Pulmonary artery endothelial cell (primary cell): ENCODE measurements around the gene ZC3H4. TPM values are rescaled to one million over a fixed set of nuclear protein-coding genes. Genes with fewer than 3 reads are reported as not detected.

Source experiments
- DNase-seq: peaks from one replicate; pipeline ENCODE4 v3.0.0-alpha.2; 2011; ENCODE audit warnings: low read depth, low spot score
- total RNA-seq: library from RNA; depleted of rRNA; stranded (reverse); fragments of >200 nt; gene quantifications from 2 replicates; pipeline ENCODE4 v1.2.3, GENCODE V29; 2014

ZC3H4 gene
- total RNA-seq, 1 donor from 2014 or later: 12.7 TPM

DNA sequence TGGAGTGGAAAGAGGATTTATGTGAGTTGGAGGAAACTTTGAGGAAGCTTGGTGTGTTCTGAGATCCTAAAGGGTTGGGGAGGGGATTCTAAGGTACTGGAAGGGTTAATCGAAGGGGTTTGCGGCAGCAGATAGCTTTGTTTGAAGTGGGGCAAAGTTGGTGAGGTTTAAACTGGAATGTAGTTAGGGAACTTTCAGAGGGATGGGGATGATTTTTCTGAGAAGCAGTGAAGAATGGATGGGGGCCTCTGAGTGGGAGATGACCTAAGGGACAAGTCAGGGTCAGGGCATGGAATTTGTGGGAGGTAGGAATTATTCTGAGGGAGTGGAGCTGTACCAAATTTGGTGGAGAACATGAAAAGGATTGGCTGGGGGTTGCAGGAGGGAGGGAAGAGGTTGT, 21.0 kb upstream of the ZC3H4 start:
- DNase-seq: no peak

DNA sequence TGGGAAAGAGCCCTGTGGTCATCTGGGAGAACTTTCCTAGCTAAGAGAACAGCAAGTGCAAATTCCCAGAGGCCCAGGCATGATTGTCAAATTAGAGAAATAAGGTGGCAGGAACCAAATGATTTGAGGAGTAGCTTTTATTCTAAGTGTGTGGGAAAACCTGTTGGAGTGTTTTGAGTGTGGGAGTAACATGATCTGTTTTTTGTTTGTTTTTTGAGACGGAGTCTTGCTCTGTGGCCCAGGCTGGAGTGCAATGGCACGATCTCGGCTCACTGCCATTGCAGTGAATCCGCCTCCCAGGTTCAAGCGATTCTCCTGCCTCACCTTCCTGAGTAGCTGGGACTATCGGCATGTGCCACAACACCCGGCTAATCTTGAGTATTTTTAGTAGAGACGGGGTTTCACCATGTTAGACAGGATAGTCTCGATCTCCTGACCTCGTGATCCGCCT, 19.5 kb upstream of the ZC3H4 start:
- DNase-seq: no peak

GRCh38 chr19:47132194-47132852, 18.7 kb upstream of the ZC3H4 start:
- DNase-seq: no peak

DNA sequence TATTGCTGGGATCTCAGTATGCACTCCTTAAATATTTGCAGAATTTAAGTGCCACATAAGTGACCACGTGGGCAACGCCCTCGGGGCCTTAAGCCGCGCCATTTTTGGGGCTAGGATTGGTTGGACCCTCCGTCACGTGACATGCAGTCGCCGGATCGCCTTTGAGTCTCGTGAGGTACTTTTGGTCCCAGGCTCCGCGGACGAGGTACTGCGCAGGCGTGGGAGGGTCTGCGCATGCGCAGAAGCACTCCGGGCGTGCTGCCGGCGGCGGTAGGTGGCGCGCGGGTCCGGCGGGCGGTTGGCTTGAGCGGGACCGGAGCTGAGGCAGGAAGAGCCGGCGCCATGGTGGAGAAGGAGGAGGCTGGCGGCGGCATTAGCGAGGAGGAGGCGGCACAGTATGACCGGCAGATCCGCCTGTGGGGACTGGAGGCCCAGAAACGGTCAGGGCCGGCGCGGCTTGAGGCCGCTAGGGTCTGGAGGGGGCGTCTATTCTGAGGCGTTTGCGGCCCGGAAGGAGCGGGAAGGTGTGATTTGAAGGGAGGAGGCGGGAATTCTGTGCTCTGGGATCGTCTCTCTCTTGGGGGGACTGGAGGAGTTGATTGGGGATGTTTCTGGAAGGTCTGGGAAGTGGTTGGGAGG, 17.1 kb upstream of the ZC3H4 start, which contains the start of gene SAE1:
Gene SAE1, plus strand, starts transcription at position 247 of the 639 bp plus-strand sequence. Its CDS starts 96 bp downstream, at position 343.
- DNase-seq: peak; percentile 94

DNA sequence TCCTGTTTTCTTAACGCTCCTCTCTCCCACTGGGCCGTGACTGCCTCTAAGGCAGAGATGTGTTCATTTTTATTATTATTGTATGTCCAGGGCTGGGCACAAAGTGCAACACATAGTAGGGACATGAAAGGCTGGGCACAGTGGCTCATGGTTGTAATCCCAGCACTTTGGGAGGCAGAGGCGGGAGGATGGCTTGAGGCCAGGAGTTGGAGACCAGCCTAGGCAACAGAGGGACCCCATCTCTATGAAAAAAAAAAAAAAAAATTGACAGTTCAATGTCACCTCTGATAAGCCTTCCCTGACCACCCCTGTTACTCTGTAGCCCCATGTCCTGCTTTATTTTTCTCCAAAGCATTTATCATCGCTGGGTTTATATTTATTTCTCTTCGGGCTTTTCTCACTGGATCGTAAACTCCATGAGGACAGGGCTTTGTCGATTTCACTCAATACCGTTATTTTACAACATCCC, 16.6 kb upstream of the ZC3H4 start:
- DNase-seq: no peak

- DNase-seq: no peak
Observed at GRCh38 chr19:47129579-47129978, 16.0 kb upstream of the ZC3H4 start.

- no peak for DNase-seq
Observed at GRCh38 chr19:47125669-47125938, 12.0 kb upstream of the ZC3H4 start.

DNA sequence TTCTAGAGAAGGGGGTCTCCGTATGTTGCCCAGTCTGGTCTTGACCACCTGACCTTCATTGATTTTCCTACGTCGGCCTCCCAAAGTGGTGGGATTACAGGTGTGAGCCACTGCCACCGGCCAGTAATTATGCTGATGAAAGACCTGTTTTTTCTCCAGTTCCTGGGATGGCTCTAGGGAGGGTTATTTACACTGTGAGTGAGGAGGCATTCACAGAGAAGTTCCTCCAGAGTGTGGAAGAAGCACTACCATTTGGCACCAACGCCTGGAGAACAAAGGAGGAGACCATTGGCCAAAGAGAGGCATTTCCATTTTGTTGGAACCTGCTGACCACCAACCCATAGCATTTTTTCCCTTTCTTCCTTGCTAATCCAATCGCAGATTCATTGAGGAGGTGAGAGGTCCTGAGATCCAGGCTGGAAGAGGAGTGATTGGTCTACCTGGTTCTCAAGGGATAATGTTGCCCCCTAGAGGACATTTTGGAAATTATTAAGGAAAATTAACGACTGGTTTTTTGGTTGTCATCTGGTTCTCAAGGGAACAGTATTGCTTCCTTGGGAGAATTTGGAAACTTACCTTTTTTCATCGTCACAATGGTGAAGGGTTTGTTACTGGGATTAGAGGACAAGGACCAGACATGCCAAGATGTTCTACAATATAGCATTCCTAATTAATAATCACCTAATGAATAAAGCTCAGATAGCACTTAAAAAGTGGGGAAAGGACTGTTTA, 11.5 kb upstream of the ZC3H4 start:
- DNase-seq: no peak

- DNase-seq: no peak
Observed at GRCh38 chr19:47123406-47123805, 9.8 kb upstream of the ZC3H4 start.

DNA sequence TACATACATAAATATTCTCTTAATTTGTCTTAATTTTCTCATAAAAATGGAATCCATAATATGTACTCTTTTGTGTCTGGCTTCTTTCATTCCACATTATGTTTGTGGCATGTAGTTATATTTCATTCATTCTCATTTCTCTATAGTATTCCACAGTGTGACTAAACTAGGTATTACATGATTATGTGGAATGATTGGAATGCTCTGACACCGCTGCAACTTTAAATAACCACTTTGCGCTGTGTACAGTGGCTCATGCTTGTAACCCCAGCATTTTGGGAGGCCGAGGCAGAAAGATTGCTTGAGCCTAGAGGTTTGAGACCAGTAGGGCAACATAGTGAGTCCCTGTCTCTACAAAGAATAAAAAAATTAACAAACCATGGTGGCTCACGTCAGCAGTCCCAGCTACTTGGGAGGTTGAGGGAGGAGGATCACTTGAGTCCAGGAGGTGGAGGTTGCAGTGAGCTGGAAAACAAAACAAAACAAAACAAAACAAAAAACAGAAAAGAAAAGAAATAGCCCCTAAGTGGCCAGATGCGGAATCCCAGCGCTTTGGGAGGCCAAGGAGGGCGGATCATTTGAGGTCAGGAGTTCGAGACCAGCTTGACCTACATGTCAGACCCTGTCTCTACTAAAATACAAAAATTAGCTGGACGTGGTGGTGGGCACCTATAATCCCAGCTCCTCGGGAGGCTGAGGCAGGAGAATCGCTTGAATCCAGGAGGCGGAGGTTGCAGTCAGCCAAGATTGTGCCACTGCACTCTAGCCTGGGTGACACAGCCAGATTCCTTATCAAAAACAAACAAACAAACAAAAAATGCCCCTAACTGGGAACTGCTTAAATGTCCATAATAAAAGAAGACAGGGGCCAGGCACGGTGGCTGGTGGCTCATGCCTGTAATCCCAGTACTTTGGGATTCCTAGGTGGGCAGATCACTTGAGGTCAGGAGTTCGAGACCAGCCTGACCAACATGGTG, 9.1 kb upstream of the ZC3H4 start:
- DNase-seq: no peak

DNA sequence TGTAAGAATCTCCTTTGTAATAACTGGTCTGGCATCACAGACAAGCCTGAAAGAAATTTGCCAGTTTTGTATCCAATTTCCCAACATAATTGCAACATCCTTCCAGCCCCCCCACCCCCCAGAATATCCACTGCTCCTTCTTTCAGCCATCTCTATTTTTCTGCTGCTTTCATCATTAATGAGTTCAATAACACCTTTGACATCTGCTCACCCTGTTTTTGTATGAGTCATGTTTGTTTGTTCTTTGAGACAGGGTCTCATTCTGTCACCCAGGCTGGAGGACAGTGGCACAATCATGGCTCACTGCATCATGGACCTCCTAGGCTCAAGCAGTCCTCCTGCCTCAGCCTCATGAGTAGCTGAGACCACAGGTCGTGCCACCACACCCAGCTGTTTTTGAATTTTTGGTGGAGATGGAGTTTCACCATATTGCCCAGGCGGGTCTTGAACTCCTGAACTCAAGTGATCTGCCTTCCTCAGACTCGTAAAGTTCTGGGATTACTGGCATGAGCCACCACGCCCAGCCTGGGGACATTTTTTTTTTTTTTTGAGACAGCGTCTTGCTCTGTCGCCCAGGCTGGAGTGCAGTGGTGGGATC, 7.0 kb upstream of the ZC3H4 start:
- no peak for DNase-seq

GRCh38 chr19:47113850-47114651, 475 bp upstream of the ZC3H4 start:
- DNase-seq: no peak

GRCh38 chr19:47112166-47112996, 1.2 kb downstream of the ZC3H4 start:
- DNase-seq: no peak

DNA sequence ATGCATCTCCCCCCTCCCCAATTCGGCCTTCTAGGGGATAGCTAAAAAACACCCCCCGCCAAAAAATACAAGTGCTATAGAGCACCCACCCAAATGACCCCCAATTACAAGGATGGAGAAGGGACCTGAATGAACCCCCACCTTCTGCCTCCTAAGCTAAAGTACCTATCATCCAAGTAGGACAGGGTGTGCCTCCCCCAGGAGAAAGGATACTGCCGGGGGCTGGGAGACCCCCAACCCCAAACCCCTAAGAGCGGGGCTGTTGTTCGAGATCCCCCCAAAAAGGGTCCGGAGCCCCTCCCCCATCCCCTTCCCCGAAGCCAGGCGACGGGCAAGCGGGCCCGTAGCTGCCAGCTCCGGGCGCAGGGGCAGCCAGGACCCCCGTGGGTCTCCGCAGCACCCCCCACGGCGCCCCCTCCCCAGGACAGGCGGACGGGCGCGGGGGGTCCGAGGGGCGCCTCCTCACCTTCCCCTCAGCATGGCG, 1.9 kb downstream of the ZC3H4 start:
- no peak for DNase-seq

GRCh38 chr19:47111006-47111621, 2.5 kb downstream of the ZC3H4 start:
- DNase-seq: no peak

GRCh38 chr19:47110521-47111005, 3.0 kb downstream of the ZC3H4 start:
- DNase-seq: no peak

DNA sequence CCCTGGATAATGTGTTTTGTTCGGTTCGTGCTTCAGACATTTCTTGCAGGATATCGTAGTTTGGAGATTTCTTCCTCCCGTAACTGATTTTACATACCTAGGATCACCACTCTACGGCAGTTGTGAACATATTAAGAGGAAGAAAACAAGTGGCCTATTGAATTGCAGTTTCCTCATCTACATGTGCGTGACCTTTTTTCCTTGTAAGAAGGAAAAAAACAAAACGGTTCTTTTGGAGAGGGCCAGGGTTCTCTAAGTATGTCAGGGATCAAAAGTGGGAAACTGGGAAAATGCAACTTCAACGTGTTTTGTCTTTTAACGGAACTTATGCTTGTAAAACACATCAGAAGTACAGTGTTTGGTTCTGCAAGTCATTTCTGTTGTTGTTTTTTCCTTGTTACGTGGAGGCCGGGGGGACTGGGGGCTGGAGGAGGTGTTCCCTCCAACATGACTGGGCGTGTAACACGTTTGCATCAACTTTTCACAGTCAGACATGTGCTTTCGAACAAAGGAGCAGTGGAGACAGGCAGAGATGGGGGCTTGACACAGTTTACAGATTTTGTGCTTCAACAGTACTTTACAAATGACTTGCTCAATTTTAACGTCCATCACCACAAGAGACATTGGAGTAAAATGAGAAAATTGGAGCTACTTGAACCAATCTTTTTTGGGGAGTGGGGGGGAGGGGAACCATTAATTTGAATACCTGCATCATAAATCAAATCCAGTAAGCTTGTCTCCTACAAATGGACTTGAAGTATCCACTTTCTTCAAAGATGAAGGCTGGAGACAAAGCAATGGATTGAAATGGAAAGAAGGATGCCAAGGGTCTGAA, 3.8 kb downstream of the ZC3H4 start:
- DNase-seq: no peak

- no peak for DNase-seq
Observed at GRCh38 chr19:47109177-47109540, 4.4 kb downstream of the ZC3H4 start.
